Nephron progenitor cell (in vitro differentiated cells): ENCODE data around the gene SDF4.

Experiments
- DNase-seq: peaks from one replicate; pipeline ENCODE4 v3.0.0; 2021
- H3K27ac Mint-ChIP-seq: 2 replicates; pipeline ENCODE4 v1.8.0; 2021; ENCODE audit warnings: mild to moderate bottlenecking, moderate library complexity, mixed read lengths
- H3K27me3 Mint-ChIP-seq: 2 replicates; pipeline ENCODE4 v1.8.0; 2021; ENCODE audit warnings: mild to moderate bottlenecking, low read depth, mixed read lengths; ENCODE audit not compliant: poor library complexity
- H3K36me3 Mint-ChIP-seq: 2 replicates; pipeline ENCODE4 v1.8.0; 2021; ENCODE audit warnings: low read depth, mixed read lengths
- H3K4me1 Mint-ChIP-seq: 2 replicates; pipeline ENCODE4 v1.8.0; 2021; ENCODE audit warnings: mixed read lengths
- H3K4me3 Mint-ChIP-seq: 2 replicates; pipeline ENCODE4 v1.8.0; 2021; ENCODE audit warnings: mild to moderate bottlenecking, moderate library complexity, mixed read lengths
- H3K9me3 Mint-ChIP-seq: 2 replicates; pipeline ENCODE4 v1.8.0; 2021; ENCODE audit warnings: mild to moderate bottlenecking, moderate library complexity, mixed read lengths
- CTCF ChIP-seq: fragments of 200-600 bp; sonication (generic); IDR thresholded peaks from 2 replicates; pipeline ENCODE4 v1.5.0; 2021; ENCODE audit warnings: antibody characterized with exemption

The SDF4 gene

DNA sequence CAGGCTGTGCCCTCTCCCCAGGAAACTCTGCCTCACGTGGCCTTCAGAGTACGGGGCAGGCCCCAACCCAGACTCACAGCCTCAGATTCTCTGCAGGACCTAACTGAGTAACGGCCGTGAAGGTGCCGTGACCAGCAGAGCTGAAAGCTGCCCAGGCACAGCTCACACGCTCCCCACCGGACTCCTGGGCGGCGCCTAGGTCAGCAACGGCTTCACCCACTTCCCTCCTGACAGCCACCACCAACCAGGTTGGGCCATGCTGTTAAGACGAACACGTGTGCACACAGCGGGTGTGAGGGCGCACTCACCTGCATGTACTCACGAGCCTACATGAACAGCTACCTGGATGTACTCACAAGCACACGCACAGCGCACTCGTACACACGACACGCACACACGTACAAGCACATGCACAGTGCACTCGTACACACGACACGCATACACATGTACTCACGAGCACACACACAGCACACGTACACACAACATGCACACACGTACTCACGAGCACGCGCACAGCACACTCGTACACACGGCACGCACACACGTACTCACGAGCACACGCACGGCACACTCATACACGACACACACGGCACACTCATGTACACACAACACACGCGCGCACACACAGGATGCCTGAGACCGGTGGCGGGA lies 9.1 kb downstream of the SDF4 start:
- Mint-ChIP-seq H3K9me3 (no peaks in the 10 kb centered on the region), H3K36me3 (peaks cover 23% of the 10 kb centered on the region), H3K4me1 (no peaks in the 10 kb centered on the region), H3K4me3 (no peak overlapping the region), H3K27me3 (peaks cover 2% of the 10 kb centered on the region), H3K27ac (no peak overlapping the region)
- TF ChIP-seq CTCF, result no peak
- DNase-seq, result no peak

GRCh38 chr1:1221887-1222574 lies 9.8 kb downstream of the SDF4 start:
- Mint-ChIP-seq H3K4me3 (no peak overlapping the region), H3K9me3 (no peaks in the 10 kb centered on the region), H3K27me3 (peaks cover 2% of the 10 kb centered on the region), H3K4me1 (no peaks in the 10 kb centered on the region), H3K27ac (peak overlapping the region; percentile 25), H3K36me3 (peaks cover 23% of the 10 kb centered on the region)
- DNase-seq, result no peak
- TF ChIP-seq CTCF, result no peak

DNA sequence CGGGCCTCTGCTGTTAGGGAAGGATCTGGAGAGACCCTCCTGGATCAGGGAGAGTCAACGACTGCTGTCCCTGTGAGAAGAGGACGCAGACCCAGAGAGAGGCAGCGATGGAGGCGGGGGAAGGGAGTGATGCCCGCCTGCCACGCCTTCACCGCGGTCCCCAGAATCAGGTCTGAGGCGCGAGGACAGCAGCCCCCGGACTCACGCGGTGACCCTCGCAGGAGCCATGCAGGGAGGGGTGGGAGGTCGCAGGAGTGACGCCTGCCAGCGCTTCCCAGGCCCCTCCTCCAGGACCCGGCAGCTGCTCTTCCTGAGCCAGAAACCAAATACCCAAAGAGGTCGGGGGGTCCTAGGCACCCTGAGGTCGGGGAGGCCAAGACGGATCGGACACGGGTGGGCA lies 11.6 kb downstream of the SDF4 start:
- Mint-ChIP-seq H3K27ac (no peak overlapping the region), H3K4me3 (no peak overlapping the region), H3K36me3 (peaks cover 19% of the 10 kb centered on the region), H3K27me3 (no peaks in the 10 kb centered on the region), H3K4me1 (no peaks in the 10 kb centered on the region), H3K9me3 (no peaks in the 10 kb centered on the region)
- no peak for DNase-seq
- TF ChIP-seq CTCF, result no peak

DNA sequence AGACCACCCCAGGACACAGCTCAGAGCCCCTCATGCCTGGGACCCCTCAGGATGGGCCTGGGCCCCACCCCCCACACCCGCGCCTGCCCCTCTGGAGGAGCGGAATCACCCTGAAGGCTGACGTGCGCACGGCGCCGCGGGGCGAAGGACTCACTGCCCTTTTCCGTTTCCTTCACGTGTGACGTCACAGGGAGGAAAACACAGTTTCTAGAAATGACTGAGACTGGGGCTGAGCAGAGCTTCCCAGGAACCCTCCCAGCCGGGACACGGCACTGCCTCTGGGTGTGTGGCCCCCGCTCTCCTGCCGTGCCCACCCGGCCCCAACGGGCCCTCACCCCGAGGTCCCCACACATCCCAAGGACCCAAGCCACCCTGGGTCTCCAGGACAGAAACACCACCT lies 12.5 kb downstream of the SDF4 start:
- Mint-ChIP-seq H3K9me3 (no peaks in the 10 kb centered on the region), H3K4me3 (no peak overlapping the region), H3K27me3 (no peaks in the 10 kb centered on the region), H3K36me3 (peaks cover 14% of the 10 kb centered on the region), H3K4me1 (no peaks in the 10 kb centered on the region), H3K27ac (no peak overlapping the region)
- no peak for DNase-seq
- no peak for TF ChIP-seq CTCF

GRCh38 chr1:1218524-1219200 lies 13.1 kb downstream of the SDF4 start:
- Mint-ChIP-seq H3K36me3 (peaks cover 14% of the 10 kb centered on the region), H3K4me3 (no peak overlapping the region), H3K9me3 (no peaks in the 10 kb centered on the region), H3K27ac (no peak overlapping the region), H3K27me3 (no peaks in the 10 kb centered on the region), H3K4me1 (no peaks in the 10 kb centered on the region)
- no peak for DNase-seq
- no peak for TF ChIP-seq CTCF
